Body of pancreas (tissue), 4 donors: Measurements from ENCODE around the gene CXCR3.

Source experiments
- POLR2A ChIP-seq, 3 donors: fragments of 450-650 bp; IDR thresholded peaks; one replicate each; pipeline ENCODE4 v1.6.1; 2016; ENCODE audit warnings: antibody characterized with exemption in 3 of 3, mild to moderate bottlenecking in 2 of 3
- TF ChIP-seq, protein P1 (sequence below), 7 experiments: fragments of 450-650 bp in 4 of 7; fragments of 200-600 bp in 3 of 7; sonication (generic) in 3 of 7; IDR thresholded peaks; one replicate each; pipeline ENCODE4 v1.5.1; 2016 to 2019; ENCODE audit warnings: antibody characterized with exemption in 7 of 7

DNA sequence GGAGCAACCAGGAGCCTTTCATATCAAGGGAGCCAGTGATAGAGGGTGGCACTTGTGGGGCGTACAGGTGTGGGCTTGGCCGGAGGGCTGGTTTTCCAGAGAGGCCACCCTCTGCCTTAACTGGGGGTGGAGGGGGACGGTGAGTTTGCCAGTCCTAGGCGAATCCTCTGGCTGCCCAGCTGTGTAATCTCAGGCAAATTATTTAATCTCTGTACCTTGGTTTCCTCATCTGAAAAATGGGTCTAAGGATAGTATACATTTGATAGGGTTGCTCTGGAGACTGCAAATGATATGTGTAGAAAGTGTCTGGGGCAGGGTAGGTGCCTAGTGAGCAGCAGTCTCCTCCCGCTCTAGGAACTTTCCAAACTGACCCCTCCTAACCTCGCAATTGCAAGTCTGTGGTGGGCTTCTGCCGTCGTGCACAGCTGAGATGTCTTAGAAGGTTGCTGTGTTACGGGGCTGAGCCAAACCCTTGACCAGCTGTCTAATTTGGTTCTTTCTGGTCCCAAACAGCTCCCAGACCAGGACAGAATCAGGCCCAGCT, 3.8 kb upstream of the CXCR3 start:
- TF ChIP-seq, protein P1, sequence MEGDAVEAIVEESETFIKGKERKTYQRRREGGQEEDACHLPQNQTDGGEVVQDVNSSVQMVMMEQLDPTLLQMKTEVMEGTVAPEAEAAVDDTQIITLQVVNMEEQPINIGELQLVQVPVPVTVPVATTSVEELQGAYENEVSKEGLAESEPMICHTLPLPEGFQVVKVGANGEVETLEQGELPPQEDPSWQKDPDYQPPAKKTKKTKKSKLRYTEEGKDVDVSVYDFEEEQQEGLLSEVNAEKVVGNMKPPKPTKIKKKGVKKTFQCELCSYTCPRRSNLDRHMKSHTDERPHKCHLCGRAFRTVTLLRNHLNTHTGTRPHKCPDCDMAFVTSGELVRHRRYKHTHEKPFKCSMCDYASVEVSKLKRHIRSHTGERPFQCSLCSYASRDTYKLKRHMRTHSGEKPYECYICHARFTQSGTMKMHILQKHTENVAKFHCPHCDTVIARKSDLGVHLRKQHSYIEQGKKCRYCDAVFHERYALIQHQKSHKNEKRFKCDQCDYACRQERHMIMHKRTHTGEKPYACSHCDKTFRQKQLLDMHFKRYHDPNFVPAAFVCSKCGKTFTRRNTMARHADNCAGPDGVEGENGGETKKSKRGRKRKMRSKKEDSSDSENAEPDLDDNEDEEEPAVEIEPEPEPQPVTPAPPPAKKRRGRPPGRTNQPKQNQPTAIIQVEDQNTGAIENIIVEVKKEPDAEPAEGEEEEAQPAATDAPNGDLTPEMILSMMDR (IDR thresholded peaks at IDR 0.05) = no peak
- no peak for TF ChIP-seq POLR2A (IDR thresholded peaks at IDR 0.05)
